HCT116 (cell line): ENCODE results near the gene ABCC11. TPM values are rescaled to one million over a fixed set of nuclear protein-coding genes. Genes with fewer than 3 reads are reported as not detected.

Experiments
- ATAC-seq: fragments of 200-7000 bp; cut with Tn5 transposase; 2 replicates; pipeline ENCODE4 v1.9.1; 2020; ENCODE audit warnings: mild to moderate bottlenecking, moderate library complexity
- BruUV-seq: library from RNA; stranded (reverse); fragments of 400-500 nt; replicated peaks from 2 replicates; lab custom pipeline; 2021; lab: Mats Ljungman, UMichigan
- CTCF ChIA-PET: fragments of 300-600 bp; sonication (Branson Sonifier 250); formaldehyde crosslinking; loops from one replicate; lab custom pipeline; 2021; ENCODE audit warnings: antibody characterized with exemption; lab: Charles Lee
- POLR2A ChIA-PET: fragments of 300-600, 350-600 bp; sonication (Branson Sonifier 250); formaldehyde crosslinking; loops from one replicate; lab custom pipeline; 2021; ENCODE audit warnings: antibody characterized with exemption; lab: Charles Lee
- RAD21 ChIA-PET, 2 experiments: fragments of 300-600 bp; sonication (Branson Sonifier 250); formaldehyde crosslinking; loops; one replicate each; lab custom pipeline; 2023; ENCODE audit warnings: low total read pairs in 2 of 2; ENCODE audit not compliant: uncharacterized antibody in 2 of 2, unreplicated experiment in 2 of 2, low non-redundant PET in 1 of 2; lab: Charles Lee
- DNase-seq: peaks from one replicate; pipeline ENCODE4 v3.0.0-alpha.2; 2010; ENCODE audit warnings: low read depth, low spot score
- H2AFZ ChIP-seq: fragments of 200-600 bp; shearing (Covaris generic), sonication (generic); 2 replicates; pipeline ENCODE4 v1.6.1; 2017; ENCODE audit warnings: low read depth, mixed run types, mixed read lengths, antibody characterized with exemption, low read length; ENCODE audit not compliant: poor library complexity, severe bottlenecking
- H3K27ac ChIP-seq: 2 replicates; pipeline ENCODE4 v1.5.1; 2012; ENCODE audit warnings: low read depth, low read length
- H3K27me3 ChIP-seq: fragments of 200-600 bp; sonication (generic); 2 replicates; pipeline ENCODE4 v1.6.1; 2016; ENCODE audit warnings: mixed run types, low read length, mixed read lengths; ENCODE audit not compliant: insufficient read depth
- H3K36me3 ChIP-seq, 2 experiments: fragments of 200-500 bp in 1 of 2; fragments of 200-600 bp in 1 of 2; sonication (Bioruptor generic) in 1 of 2; sonication (generic) in 1 of 2; 2 replicates each; pipeline versions ENCODE4 v1.5.1 to v1.6.1; 2014 to 2016; ENCODE audit warnings: low read length in 2 of 2, inconsistent platforms in 1 of 2, mixed read lengths in 1 of 2, mixed run types in 1 of 2; ENCODE audit not compliant: insufficient read depth in 2 of 2, control insufficient read depth in 1 of 2
- H3K4me1 ChIP-seq, 2 experiments: fragments of 200-600 bp in 1 of 2; sonication (generic) in 1 of 2; 2 replicates each; pipeline versions ENCODE4 v1.5.1 to v1.6.1; 2012 to 2017; ENCODE audit warnings: low read length in 2 of 2, inconsistent platforms in 1 of 2, mild to moderate bottlenecking in 1 of 2, mixed read lengths in 1 of 2, mixed run types in 1 of 2, moderate library complexity in 1 of 2; ENCODE audit not compliant: insufficient read depth in 2 of 2, control insufficient read depth in 1 of 2
- H3K4me2 ChIP-seq: fragments of 200-600 bp; sonication (generic); 2 replicates; pipeline ENCODE4 v1.6.1; 2017; ENCODE audit warnings: mixed run types, low read length, mixed read lengths
- H3K4me3 ChIP-seq, 2 experiments: fragments of 200-600 bp in 1 of 2; sonication (generic) in 1 of 2; replicated peaks in 1 of 2; 2 replicates each; pipeline ENCODE4 v1.5.1; 2011 to 2016; ENCODE audit warnings: low read length in 2 of 2, control low read depth in 1 of 2, low read depth in 1 of 2, mild to moderate bottlenecking in 1 of 2, mixed read lengths in 1 of 2, mixed run types in 1 of 2
- H3K79me2 ChIP-seq: fragments of 200-600 bp; sonication (generic); 2 replicates; pipeline ENCODE4 v1.6.1; 2017; ENCODE audit warnings: mild to moderate bottlenecking, mixed run types, low read length, moderate library complexity, mixed read lengths; ENCODE audit not compliant: insufficient read depth
- H3K9ac ChIP-seq: fragments of 200-600 bp; sonication (generic); 2 replicates; pipeline ENCODE4 v1.6.1; 2016; ENCODE audit warnings: low read length, mixed read lengths
- H3K9me2 ChIP-seq: fragments of 200-600 bp; sonication (generic), shearing (Covaris generic); 2 replicates; pipeline ENCODE4 v1.6.1; 2017; ENCODE audit warnings: mixed run types, mild to moderate bottlenecking, moderate library complexity; ENCODE audit not compliant: insufficient read depth
- H3K9me3 ChIP-seq, 2 experiments: fragments of 200-500 bp in 1 of 2; fragments of 200-600 bp in 1 of 2; sonication (Bioruptor generic) in 1 of 2; sonication (generic) in 1 of 2; 2 replicates each; pipeline ENCODE4 v1.6.1; 2014 to 2017; ENCODE audit warnings: low read length in 2 of 2, mixed read lengths in 2 of 2, inconsistent platforms in 1 of 2, low read depth in 1 of 2, mild to moderate bottlenecking in 1 of 2, mixed run types in 1 of 2, moderate library complexity in 1 of 2; ENCODE audit not compliant: control insufficient read depth in 1 of 2, insufficient read depth in 1 of 2
- H4K20me1 ChIP-seq: fragments of 200-600 bp; sonication (generic), shearing (Covaris generic); 2 replicates; pipeline ENCODE4 v1.6.1; 2017; ENCODE audit warnings: mixed run types, mild to moderate bottlenecking, moderate library complexity; ENCODE audit not compliant: insufficient read depth
- ATF3 ChIP-seq: IDR thresholded peaks from 2 replicates; pipeline ENCODE4 v1.6.1; 2012
- MAX ChIP-seq: IDR thresholded peaks from 2 replicates; pipeline ENCODE4 v1.6.1; 2012
- POLR2A ChIP-seq: IDR thresholded peaks from 2 replicates; pipeline ENCODE4 v1.7.0; 2011; ENCODE audit warnings: borderline replicate concordance; ENCODE audit not compliant: insufficient read depth, insufficient read length; ENCODE audit errors: extremely low read depth
- POLR2AphosphoS5 ChIP-seq: IDR thresholded peaks from 2 replicates; pipeline ENCODE4 v1.6.1; 2011; ENCODE audit warnings: mild to moderate bottlenecking, low read depth, low read length, moderate library complexity
- RAD21 ChIP-seq: IDR thresholded peaks from 2 replicates; pipeline ENCODE4 v1.6.1; 2012; ENCODE audit warnings: low read depth, mild to moderate bottlenecking
- SP1 ChIP-seq: IDR thresholded peaks from 2 replicates; pipeline ENCODE4 v1.6.1; 2012; ENCODE audit warnings: low read depth
- TCF7L2 ChIP-seq: IDR thresholded peaks from 2 replicates; pipeline ENCODE4 v1.7.0; 2011; ENCODE audit warnings: borderline replicate concordance, inconsistent platforms; ENCODE audit not compliant: insufficient read depth, insufficient read length; ENCODE audit errors: extremely low read depth
- intact Hi-C: fragments of 100-400 bp; cut with micrococcal nuclease; formaldehyde crosslinking; loops from 2 replicates; pipeline ENCODE4 v1.10.0; 2022
- total RNA-seq: library from RNA; stranded (reverse); gene quantifications from one replicate; pipeline ENCODE4 v1.2.1, GENCODE V29; 2021; ENCODE audit not compliant: unreplicated experiment

The ABCC11 gene
- total RNA-seq, 1 experiment from 2014 or later = 0.54 TPM

- TF ChIP-seq POLR2AphosphoS5 (no peak), ATF3 (no peak), MAX (no peak), POLR2A (no peak), SP1 (no peak), TCF7L2 (no peak)
These were observed 9.3 kb upstream of the ABCC11 start (continued) for GRCh38 chr16:48256579-48257177.

GRCh38 chr16:48252013-48252412, 4.7 kb upstream of the ABCC11 start:
- no peak for TF ChIP-seq RAD21
- TF ChIP-seq, all 23 proteins: peak for 0
- Histone ChIP-seq H3K27ac (no peak overlapping the region), H3K4me3 (no peak overlapping the region), H3K4me1 (no peaks in the 10 kb centered on the region), H3K79me2 (peaks cover 54% of the 10 kb centered on the region), H3K9me3 (no peaks in the 10 kb centered on the region), H3K36me3 (peaks cover 4 to 5% of the 10 kb centered on the region in 2 experiments; a peak in 2 of 4 replicates), H3K9ac (no peak overlapping the region), H3K4me2 (no peak overlapping the region), H3K9me2 (no peaks in the 10 kb centered on the region), H3K27me3 (no peaks in the 10 kb centered on the region), H4K20me1 (0 out of 2 replicates have a peak, but pooled peaks cover 4% of the 10 kb centered on the region), H2AFZ (no peak overlapping the region)
- intact Hi-C loops = no loop called here
- POLR2A ChIA-PET = no interaction called here
- RAD21 ChIA-PET = no interaction called here
- DNase-seq = no peak
- BruUV-seq = no TSS peak
- CTCF ChIA-PET = no interaction called here
- no peak for ATAC-seq
